DND-41 (cell line): Measurements from ENCODE around the gene ERC1.
"Not testable (repeated sequence)": the region's sequence is repeated elsewhere in the genome, so short reads cannot be mapped to it uniquely, and the experiment has no call there.

Source experiments
- ATAC-seq: fragments of 200-7000 bp; cut with Tn5 transposase; 3 replicates; pipeline ENCODE4 v1.9.1; 2021; ENCODE audit warnings: low read depth; ENCODE audit not compliant: insufficient read depth
- DNase-seq: peaks from one replicate; pipeline ENCODE4 v3.0.0-alpha.2; 2020
- H2AFZ ChIP-seq: 2 replicates; pipeline ENCODE4 v1.6.0; 2012; ENCODE audit warnings: low read depth, low read length
- H3K27ac ChIP-seq: 2 replicates; pipeline ENCODE4 v1.5.1; 2012; ENCODE audit warnings: low read length, inconsistent platforms
- H3K27me3 ChIP-seq: fragments of 200-600 bp; sonication (generic); 2 replicates; pipeline ENCODE4 v1.6.0; 2012; ENCODE audit warnings: low read length, mild to moderate bottlenecking, inconsistent platforms; ENCODE audit not compliant: insufficient read depth, poor library complexity
- H3K36me3 ChIP-seq: 2 replicates; pipeline ENCODE4 v1.5.1; 2012; ENCODE audit warnings: low read length, inconsistent platforms; ENCODE audit not compliant: insufficient read depth
- H3K4me1 ChIP-seq: 2 replicates; pipeline ENCODE4 v1.5.1; 2012; ENCODE audit warnings: mild to moderate bottlenecking, low read length; ENCODE audit not compliant: insufficient read depth
- H3K4me2 ChIP-seq: 2 replicates; pipeline ENCODE4 v1.6.0; 2012; ENCODE audit warnings: mild to moderate bottlenecking, moderate library complexity, low read length, inconsistent platforms; ENCODE audit not compliant: insufficient read depth
- H3K4me3 ChIP-seq, 2 experiments: fragments of 200-600 bp in 1 of 2; shearing (Covaris generic) in 1 of 2; 2 replicates each; pipeline ENCODE4 v1.5.1; 2012 to 2016; ENCODE audit warnings: inconsistent platforms in 2 of 2, low read length in 2 of 2, mild to moderate bottlenecking in 2 of 2, low read depth in 1 of 2, moderate library complexity in 1 of 2
- H3K79me2 ChIP-seq: 2 replicates; pipeline ENCODE4 v1.6.0; 2012; ENCODE audit warnings: low read length, inconsistent platforms; ENCODE audit not compliant: insufficient read depth
- H3K9ac ChIP-seq: 2 replicates; pipeline ENCODE4 v1.6.0; 2012; ENCODE audit warnings: low read depth, mild to moderate bottlenecking, inconsistent platforms, low read length, moderate library complexity
- H3K9me3 ChIP-seq: 2 replicates; pipeline ENCODE4 v1.5.1; 2012; ENCODE audit warnings: low read length, moderate library complexity, mild to moderate bottlenecking, inconsistent platforms; ENCODE audit not compliant: insufficient read depth, severe bottlenecking
- H4K20me1 ChIP-seq: 2 replicates; pipeline ENCODE4 v1.6.0; 2012; ENCODE audit warnings: low read length; ENCODE audit not compliant: insufficient read depth
- EZH2 ChIP-seq: IDR thresholded peaks from 3 replicates; pipeline ENCODE4 v1.6.1; 2012; ENCODE audit warnings: borderline replicate concordance, low read depth, mild to moderate bottlenecking, moderate library complexity, low read length, inconsistent platforms; ENCODE audit not compliant: severe bottlenecking
- TF ChIP-seq, protein P1 (sequence below): IDR thresholded peaks from 2 replicates; pipeline ENCODE4 v1.5.1; 2012; ENCODE audit warnings: borderline replicate concordance, low read length, moderate library complexity, mild to moderate bottlenecking; ENCODE audit not compliant: poor library complexity, severe bottlenecking; ENCODE audit errors: extremely low read depth

Gene ERC1

DNA sequence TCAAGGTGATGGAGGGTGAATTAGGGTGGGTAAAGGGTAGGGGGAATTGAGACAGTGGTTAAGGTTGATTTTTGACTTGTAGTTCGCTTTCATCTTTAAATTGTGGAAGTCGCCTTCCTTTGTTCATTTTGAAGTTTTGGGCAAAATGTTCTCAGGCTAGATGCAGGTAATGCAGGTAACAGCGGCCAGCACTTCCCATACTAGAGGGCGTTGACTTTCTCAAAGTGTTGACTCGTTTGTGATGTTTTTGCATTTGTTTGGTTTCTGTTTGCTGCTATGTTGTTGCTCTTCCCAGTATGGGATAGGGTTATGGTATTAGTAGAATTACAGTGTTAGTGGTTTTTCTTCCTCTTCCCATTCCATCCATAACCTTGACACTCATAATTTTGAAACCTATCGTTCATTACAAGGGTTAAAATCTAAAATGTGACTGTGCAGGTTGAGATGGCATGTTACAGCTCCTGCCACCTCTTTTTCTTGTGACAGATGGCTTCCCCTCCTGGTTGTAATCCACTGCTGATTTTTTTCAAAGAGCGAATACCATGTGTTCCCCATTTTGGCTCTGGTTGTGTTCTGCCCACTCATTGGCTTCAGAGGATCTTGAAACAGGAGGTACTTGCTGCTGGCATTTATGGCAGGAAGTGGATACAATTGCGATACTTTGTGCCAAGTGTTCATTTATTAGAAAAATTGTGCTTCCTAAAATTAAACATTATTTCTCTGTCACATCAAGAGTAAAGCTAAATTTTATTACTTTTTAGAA is 57.1 kb downstream of the ERC1 start:
- no peaks in the 10 kb centered on the region for H4K20me1 ChIP-seq
- no peaks in the 10 kb centered on the region for H3K27me3 ChIP-seq
- H3K9ac ChIP-seq = no peak overlapping the region
- no peaks in the 10 kb centered on the region for H3K9me3 ChIP-seq
- no peak for TF ChIP-seq EZH2
- TF ChIP-seq, protein P1, sequence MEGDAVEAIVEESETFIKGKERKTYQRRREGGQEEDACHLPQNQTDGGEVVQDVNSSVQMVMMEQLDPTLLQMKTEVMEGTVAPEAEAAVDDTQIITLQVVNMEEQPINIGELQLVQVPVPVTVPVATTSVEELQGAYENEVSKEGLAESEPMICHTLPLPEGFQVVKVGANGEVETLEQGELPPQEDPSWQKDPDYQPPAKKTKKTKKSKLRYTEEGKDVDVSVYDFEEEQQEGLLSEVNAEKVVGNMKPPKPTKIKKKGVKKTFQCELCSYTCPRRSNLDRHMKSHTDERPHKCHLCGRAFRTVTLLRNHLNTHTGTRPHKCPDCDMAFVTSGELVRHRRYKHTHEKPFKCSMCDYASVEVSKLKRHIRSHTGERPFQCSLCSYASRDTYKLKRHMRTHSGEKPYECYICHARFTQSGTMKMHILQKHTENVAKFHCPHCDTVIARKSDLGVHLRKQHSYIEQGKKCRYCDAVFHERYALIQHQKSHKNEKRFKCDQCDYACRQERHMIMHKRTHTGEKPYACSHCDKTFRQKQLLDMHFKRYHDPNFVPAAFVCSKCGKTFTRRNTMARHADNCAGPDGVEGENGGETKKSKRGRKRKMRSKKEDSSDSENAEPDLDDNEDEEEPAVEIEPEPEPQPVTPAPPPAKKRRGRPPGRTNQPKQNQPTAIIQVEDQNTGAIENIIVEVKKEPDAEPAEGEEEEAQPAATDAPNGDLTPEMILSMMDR = no peak
- H3K36me3 ChIP-seq = no peaks in the 10 kb centered on the region
- H2AFZ ChIP-seq = no peak overlapping the region
- no peaks in the 10 kb centered on the region for H3K4me1 ChIP-seq
- H3K27ac ChIP-seq = no peak overlapping the region
- H3K79me2 ChIP-seq = peaks cover 2% of the 10 kb centered on the region; the same call in 1 of the 2 replicates
- ATAC-seq (no peak), DNase-seq (no peak)
- no peak overlapping the region for H3K4me2 ChIP-seq
- H3K4me3 ChIP-seq = no peak overlapping the region

DNA sequence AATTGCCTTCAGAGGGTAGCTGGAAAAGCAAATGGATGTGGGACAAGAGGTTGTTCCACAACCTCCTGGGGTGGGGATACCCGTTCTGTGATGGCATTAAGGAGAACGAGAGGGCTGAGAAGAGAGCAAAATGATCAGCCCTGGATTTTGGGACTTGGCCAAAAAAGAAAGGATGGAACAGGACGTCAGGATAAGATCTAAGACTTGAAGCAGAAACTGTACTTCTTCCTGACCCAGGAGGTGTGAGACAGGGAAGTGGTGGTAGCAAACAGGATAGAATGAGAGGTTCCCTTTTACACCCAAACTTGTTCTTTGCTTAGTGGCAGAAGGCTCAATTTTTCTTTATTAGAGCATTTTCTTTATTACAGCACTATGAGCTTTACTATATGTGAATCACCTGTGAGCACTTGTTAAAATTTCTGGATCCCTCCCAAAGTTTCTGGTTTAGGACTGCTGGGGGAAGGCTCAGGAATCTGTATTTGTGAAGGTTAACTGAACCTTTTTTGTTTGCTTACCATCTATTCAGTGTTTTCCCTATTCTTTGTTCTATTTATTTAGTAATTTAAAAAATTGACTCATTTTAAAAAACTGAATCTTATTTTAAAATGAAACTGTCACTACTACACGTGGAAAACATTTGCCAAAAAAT is 59.2 kb downstream of the ERC1 start:
- Histone ChIP-seq H3K27me3 (no peaks in the 10 kb centered on the region), H3K79me2 (peaks cover 2% of the 10 kb centered on the region; the same call in 1 of the 2 replicates), H3K9ac (no peak overlapping the region), H3K36me3 (no peaks in the 10 kb centered on the region), H2AFZ (no peak overlapping the region), H3K4me1 (no peaks in the 10 kb centered on the region), H3K4me3 (no peak overlapping the region), H3K9me3 (no peaks in the 10 kb centered on the region), H3K4me2 (no peak overlapping the region), H4K20me1 (no peaks in the 10 kb centered on the region), H3K27ac (no peak overlapping the region)
- DNase-seq = no peak
- TF ChIP-seq, protein P1 = no peak
- TF ChIP-seq EZH2 = no peak
- no peak for ATAC-seq

DNA sequence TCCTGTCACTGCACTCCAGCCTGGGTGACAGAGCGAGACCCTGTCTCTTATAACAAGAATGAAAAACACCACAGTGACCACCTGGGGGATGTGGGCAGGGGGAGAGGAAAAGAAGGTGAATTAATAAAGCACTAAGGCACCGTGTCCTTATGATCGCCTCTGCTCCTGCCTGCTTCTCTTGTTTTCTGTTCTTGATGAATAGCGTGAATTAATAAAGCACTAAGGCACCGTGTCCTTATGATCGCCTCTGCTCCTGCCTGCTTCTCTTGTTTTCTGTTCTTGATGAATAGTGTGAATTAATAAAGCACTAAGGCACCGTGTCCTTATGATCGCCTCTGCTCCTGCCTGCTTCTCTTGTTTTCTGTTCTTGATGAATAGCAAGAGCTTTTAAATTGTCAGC is 60.6 kb downstream of the ERC1 start:
- not testable (repeated sequence) for H3K79me2 ChIP-seq, H3K4me1 ChIP-seq, H3K9ac ChIP-seq

DNA sequence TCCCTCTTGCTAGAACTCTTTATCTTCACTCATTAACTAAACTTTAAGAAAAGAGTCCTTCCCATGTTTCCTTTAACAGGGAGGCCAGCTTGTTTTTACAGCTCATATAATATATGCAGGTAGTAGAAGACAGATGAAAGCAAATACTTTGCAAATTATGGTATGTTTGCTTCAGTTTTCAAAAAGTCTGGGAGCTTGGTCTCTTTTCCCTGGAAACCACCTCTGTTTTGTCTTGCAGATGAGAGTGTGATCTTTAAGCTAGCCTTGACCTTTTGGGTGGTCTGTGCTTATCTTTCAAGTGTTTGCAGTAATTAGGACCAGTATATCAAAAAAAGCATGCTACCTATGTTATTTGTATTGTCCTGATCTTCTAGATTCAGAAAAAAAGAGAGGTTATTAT is 62.7 kb downstream of the ERC1 start:
- H3K79me2 ChIP-seq = peaks cover 2% of the 10 kb centered on the region; the same call in 1 of the 2 replicates
- H3K9me3 ChIP-seq = peaks cover 5% of the 10 kb centered on the region
- H3K9ac ChIP-seq = no peak overlapping the region
- no peaks in the 10 kb centered on the region for H3K36me3 ChIP-seq
- ATAC-seq (no peak), DNase-seq (no peak)
- no peak for TF ChIP-seq EZH2
- no peaks in the 10 kb centered on the region for H4K20me1 ChIP-seq
- H3K4me2 ChIP-seq = no peak overlapping the region
- no peaks in the 10 kb centered on the region for H3K4me1 ChIP-seq
- H3K27ac ChIP-seq = no peak overlapping the region
- no peak overlapping the region for H3K4me3 ChIP-seq
- H3K27me3 ChIP-seq = no peaks in the 10 kb centered on the region
- H2AFZ ChIP-seq = no peak overlapping the region

More for the DNA sequence above, 60.6 kb downstream of the ERC1 start:
- not testable (repeated sequence) for H3K36me3 ChIP-seq, H3K9me3 ChIP-seq, H3K27me3 ChIP-seq, H3K4me2 ChIP-seq, DNase-seq, ATAC-seq, H2AFZ ChIP-seq, H3K27ac ChIP-seq, H3K4me3 ChIP-seq, H4K20me1 ChIP-seq
